A673 (cell line): Measurements from ENCODE around the gene RGPD6.
"Not testable (repeated sequence)": the region's sequence is repeated elsewhere in the genome, so short reads cannot be mapped to it uniquely, and the experiment has no call there.

Experiments
- EZH2 ChIP-seq: fragments of 200-600 bp; sonication (generic); IDR thresholded peaks from 2 replicates; pipeline ENCODE4 v1.6.1; 2017; ENCODE audit warnings: borderline replicate concordance, low read depth, mild to moderate bottlenecking, mixed read lengths, antibody characterized with exemption, low read length; ENCODE audit not compliant: poor library complexity, severe bottlenecking
- TF ChIP-seq, protein P1 (sequence below): fragments of 300-800, 200-600 bp; sonication (generic); conservative IDR thresholded peaks from 2 replicates; pipeline ENCODE4 v1.5.1; 2017; ENCODE audit warnings: low read depth, mild to moderate bottlenecking, antibody characterized with exemption, low read length, moderate library complexity, mixed read lengths

DNA sequence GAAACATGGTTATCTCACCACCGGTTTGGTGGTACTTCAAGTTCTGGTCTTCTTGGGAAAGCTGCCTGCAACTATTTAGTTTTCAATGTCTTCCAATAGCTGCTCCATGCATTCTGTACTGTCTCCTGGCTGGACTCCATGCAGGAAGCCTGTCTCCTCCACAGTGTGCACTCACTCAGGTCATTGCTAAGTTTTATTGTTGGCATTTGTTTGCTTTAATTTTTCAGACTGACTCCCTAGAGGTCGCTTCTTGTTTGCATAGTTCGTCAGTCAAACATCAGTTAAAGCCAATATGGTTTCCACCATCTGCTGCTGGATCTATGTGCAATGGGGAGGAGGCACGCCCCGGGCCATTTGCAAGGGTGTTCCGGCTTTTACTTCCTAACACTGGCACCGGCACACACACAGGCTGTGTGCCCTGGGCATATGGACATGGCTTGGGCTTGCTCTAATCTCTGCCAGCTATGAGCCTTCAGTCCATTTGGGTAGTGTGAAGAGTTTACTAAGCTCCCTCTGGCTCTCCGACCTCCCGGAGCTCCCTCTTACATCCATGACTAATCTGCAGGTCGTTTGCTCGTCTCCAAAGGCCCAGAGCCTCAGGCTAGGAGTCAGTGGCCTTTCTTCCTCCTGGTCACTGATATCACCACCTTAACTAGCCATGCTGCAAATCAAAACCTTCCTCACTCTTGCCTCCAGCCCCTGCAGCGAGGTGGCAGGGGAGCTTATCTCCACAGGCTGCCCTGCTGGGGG lies 2.4 kb upstream of the RGPD6 start:
- TF ChIP-seq, protein P1, sequence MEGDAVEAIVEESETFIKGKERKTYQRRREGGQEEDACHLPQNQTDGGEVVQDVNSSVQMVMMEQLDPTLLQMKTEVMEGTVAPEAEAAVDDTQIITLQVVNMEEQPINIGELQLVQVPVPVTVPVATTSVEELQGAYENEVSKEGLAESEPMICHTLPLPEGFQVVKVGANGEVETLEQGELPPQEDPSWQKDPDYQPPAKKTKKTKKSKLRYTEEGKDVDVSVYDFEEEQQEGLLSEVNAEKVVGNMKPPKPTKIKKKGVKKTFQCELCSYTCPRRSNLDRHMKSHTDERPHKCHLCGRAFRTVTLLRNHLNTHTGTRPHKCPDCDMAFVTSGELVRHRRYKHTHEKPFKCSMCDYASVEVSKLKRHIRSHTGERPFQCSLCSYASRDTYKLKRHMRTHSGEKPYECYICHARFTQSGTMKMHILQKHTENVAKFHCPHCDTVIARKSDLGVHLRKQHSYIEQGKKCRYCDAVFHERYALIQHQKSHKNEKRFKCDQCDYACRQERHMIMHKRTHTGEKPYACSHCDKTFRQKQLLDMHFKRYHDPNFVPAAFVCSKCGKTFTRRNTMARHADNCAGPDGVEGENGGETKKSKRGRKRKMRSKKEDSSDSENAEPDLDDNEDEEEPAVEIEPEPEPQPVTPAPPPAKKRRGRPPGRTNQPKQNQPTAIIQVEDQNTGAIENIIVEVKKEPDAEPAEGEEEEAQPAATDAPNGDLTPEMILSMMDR, result not testable (repeated sequence)
- not testable (repeated sequence) for TF ChIP-seq EZH2
